ENCODE measurements around the gene PHF21A. TPM values are rescaled to one million over a fixed set of nuclear protein-coding genes. Genes with fewer than 3 reads are reported as not detected.
"Not testable (repeated sequence)": the region's sequence is repeated elsewhere in the genome, so short reads cannot be mapped to it uniquely, and the experiment has no call there.

The PHF21A gene
- total RNA-seq, 1 donor from 2014 or later = 38.8 TPM

- no peak for DNase-seq (ENCODE audit: low spot score)
These were observed 85.2 kb downstream of the PHF21A start for GRCh38 chr11:46036009-46036408.

DNA sequence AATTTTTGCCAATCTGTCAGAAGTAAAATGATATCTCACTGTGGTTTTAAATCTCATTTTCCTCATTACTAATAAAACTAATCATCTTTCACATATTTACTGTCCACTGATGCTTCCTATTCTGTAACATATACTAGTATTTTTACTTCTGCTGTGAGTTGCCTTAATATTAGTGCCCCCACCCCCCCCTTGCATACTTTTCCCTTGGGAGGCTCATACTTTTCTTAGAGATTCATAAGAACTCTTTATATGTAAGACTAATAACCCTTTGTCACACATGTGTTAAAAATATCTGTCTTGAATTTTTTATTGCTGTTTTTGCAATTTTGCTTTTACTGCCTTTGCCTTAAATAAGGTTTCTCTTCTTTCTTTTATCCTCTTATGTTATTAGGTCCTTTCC lies 87.2 kb downstream of the PHF21A start:
- DNase-seq (ENCODE audit: low spot score) = no peak

DNA sequence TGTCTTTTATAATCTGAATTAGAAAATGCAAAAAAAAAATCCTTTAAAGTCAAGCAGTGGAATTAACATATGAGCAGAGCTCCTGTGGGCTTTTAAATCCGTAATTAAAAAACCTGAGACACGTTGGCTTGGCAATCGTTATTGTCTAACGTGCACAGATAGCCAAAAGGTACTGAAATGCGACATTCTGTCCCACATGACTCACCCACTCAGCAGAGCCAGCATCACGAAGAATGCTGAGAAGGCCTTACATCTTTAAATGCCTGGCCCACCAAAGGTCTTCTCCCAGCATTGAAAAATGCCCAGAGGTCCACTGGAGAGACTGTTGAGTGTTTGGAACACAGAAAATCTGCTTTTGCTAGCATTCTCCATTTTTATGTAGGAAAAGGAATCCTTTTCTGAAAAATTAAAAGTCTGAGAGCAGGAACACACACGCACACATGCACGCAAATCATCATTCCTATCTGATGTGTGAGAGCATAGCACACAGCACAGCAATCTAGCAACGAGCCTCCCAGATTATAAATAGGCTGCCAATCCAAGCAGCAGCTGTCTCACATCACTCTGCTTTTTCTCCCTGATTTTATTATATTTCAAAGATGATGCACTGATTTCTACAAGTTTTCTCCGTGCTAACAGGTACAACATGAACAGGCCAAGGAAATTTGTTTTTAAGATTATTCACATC lies 94.5 kb downstream of the PHF21A start:
- DNase-seq (ENCODE audit: low spot score) = peak; percentile 44

DNA sequence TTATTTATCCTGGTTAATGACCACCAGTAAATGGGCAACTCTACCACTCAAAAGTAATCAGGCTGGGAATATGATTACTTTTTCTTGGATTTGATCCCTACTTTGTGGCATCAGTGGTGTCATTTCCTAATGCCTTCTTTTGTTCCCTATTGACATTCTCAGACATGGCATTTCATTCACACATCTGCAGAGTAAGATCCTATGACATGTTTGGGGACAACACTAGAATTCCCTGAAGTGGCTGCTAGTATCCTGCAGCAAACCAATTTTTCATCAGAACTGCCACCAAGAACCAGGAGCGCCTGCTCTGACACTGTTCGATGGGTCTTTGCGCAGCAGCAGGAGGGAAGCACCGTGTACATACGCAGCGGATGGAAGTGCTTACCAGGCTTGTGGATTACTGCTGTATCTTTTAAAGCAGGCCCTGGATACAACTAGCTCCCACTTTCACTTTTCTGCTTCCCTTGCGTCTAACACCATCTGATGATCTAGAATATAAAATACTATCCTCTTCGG lies 101.1 kb downstream of the PHF21A start:
- no peak for DNase-seq (ENCODE audit: low spot score)

- DNase-seq (ENCODE audit: low spot score) = no peak
These were observed 102.6 kb downstream of the PHF21A start for GRCh38 chr11:46018651-46019050.

- DNase-seq (ENCODE audit: low spot score) = no peak
These were observed 103.9 kb downstream of the PHF21A start for GRCh38 chr11:46017341-46017740.

GRCh38 chr11:46015941-46016340 lies 105.3 kb downstream of the PHF21A start:
- no peak for DNase-seq (ENCODE audit: low spot score)

DNA sequence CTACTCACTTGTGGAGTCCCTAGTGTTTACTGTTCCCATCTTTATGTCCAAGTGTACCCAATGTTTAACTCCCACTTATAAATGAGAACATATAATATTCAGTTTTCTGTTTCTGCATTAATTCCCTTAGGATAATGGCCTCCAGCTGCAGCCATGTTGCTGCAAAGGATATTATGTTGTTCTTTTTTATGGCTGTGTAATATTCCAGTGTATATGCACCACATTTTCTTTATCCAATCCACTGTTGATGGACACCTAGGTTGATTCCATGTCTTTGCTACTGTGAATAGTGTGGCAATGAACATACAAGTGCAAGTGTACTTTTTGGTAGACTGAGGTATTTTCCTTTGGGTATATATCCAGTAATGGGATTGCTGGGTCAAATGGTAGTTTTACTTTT lies 107.1 kb downstream of the PHF21A start:
- DNase-seq (ENCODE audit: low spot score) = not testable (repeated sequence)

DNA sequence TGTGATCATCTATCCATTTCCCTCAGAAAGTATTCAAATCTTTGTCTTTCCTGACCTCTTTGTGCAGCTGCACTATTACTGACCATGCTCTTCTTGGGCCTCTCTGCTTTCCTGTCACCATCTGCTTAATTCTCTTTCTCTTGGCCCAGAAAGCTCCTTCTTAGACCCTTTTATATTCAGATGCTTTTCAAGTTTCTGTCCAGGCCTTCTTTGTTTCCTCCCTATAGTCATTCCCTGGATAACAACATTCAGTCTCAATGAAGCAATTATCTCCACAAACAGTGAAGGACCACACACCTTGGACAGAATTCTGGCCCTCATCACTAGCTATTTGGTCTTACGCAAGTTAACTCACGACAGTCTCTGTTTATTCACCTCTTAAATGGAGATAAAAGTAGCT lies 109.1 kb downstream of the PHF21A start:
- DNase-seq (ENCODE audit: low spot score) = no peak

DNA sequence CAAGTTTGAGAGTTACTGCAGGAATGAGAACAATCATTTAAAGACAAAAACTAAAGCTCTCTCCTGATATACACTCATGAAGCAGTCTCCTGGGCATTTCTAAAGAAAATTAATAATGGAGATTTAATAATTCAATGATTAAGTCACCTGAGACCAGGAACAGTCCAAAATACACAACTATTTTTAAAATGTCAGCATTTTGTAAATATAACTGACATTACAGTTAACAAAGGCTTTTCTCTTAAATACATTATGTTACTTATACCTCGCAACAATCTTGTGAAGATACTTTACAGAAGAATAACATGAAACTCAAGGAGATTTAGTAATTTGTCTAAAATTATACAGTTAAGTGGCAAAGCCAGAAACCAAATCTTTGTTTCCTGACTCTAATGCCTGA lies 111.2 kb downstream of the PHF21A start:
- no peak for DNase-seq (ENCODE audit: low spot score)

- DNase-seq (ENCODE audit: low spot score) = no peak
These were observed 111.6 kb downstream of the PHF21A start for GRCh38 chr11:46009647-46010046.

- DNase-seq (ENCODE audit: low spot score) = peak; percentile 83
These were observed 114.7 kb downstream of the PHF21A start for GRCh38 chr11:46006418-46007070.

DNA sequence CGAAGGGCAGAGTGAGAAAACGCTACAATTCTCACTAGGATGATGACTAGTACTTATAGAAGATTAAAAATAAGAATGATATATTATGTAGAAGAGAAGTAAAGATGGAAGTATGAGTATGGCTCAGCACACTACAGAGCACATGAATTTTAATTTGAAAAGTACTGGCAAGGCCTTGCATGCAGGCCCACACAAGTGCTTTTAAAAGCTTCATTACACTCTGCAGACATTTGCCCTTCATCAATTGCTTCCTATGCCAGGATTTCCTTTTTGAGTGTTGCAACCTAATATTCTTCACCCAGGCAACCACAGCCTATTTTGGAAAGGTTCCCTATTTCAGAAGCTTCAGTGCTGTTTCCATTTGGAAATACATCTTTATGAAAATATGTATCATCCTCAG lies 117.7 kb downstream of the PHF21A start:
- peak; percentile 50 for DNase-seq (ENCODE audit: low spot score)

DNA sequence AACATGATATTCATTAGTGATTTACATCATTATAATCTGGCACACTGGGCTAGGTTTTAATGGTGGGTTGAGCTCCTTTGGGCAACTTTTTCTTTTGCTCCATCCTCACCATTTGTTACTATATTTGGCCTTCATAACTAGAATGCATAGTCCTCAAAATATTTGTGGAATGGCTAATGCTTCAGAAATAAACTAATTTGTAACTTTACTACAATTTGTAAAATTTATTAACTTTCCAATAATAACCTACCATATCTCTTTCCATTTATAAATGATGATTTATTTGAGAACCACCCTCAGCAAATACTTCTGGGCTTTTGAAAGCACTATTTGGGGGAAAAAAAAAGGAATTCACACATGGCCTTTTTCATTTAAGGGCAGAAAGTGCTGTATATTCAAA lies 119.1 kb downstream of the PHF21A start:
- no peak for DNase-seq (ENCODE audit: low spot score)

DNA sequence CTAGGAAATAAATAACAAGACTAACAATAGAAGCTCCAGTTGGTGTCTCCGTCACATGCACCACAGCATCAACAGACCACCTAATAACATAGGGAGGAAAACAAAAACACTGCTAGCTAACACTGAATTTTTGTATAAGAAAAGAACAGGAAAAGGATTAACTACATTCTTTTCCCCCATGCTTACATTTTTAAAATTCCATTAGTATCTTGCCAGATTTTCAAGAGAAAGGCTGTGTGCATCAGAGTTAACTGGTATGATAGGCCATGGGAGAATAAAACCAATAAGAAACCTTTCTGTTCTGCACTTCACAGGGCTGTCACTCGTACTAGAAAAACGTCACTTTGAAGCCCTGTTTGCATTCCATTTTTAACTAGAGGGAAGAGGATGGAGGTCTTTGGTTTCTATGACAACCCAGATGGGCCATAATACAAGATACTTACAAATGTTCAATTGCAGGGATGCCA lies 119.8 kb downstream of the PHF21A start:
- DNase-seq (ENCODE audit: low spot score) = peak; percentile 44

DNA sequence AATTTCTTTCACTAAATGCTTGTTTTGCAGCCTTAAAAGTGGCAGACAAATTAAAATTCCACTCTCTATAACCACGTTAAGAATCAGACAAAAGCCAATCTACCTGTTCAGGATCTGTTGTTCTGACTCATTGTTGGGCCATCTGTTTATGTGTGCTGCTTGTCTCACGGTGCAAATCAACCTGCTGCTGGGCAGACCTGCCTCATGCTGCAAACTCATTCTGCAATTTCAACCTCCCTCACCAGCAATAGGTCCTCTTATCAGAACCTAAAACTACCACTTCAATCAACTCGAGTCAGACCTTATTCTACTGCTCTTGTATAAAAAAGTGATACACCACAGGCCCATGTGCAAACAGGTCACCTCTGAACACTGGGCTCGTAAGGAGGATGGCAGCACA lies 123.7 kb downstream of the PHF21A start:
- no peak for DNase-seq (ENCODE audit: low spot score)

DNA sequence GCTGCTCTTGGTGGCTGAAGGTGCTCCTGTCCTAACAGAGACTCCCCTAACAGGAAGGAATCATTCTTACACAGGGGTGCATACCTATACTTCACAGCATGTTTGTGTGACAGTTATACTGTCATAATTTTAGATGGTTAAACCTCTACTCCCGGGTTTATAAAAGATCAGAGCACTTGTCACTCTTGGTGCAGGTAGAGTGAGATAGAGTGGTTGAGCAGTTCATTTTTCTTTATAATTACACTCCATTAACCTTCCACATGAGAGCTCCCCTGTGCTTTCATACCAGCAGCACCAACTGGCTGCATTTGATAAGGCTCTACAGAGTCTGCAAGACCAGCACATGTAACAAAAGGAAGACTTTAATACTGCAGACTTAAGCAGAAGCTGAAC lies 125.9 kb downstream of the PHF21A start:
- peak; percentile 48 for DNase-seq (ENCODE audit: low spot score)

GRCh38 chr11:45994371-45995341 lies 126.6 kb downstream of the PHF21A start:
- DNase-seq (ENCODE audit: low spot score) = peak; percentile 94

GRCh38 chr11:45993531-45994001 lies 127.7 kb downstream of the PHF21A start:
- peak; percentile 82 for DNase-seq (ENCODE audit: low spot score)

- DNase-seq (ENCODE audit: low spot score) = no peak
These were observed 132.3 kb downstream of the PHF21A start for GRCh38 chr11:45988921-45989320.

DNA sequence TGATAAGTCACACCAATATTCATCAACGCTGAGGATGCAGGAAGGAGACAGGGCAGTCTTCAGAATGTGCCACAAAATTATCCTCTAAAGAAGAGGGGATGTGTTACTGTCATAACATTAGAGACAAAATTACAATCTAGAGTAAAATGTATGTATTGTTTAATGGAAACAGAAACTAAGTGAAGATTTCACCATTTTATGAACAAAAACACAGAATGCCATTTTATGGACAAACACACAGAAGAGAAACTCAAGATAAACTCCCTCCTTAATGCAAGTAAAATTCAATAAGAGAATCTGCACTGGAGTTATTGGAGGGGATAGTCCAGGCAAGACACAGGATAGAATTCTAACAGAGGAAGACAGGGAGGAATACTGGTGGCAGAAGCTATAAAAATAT lies 136.0 kb downstream of the PHF21A start:
- DNase-seq (ENCODE audit: low spot score) = no peak

DNA sequence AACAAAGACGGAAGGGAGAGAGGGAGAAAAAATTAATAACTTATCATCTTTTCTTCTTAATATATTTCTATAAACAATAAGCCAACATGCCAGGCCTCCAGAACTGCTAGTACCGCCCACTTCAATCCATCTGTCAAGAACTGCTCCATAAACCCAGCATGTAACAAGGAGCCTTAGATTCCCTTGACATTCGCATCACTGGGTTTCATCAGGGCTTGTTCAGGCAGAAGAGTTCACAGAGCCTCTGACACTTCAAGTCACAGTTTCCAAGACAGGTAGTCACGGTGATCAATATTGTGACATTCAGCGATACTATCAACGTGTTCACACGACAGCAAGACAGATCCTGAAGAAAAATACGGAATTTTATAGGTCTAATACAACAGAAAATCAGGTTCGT lies 137.1 kb downstream of the PHF21A start:
- DNase-seq (ENCODE audit: low spot score) = no peak
